Measurements from ENCODE around the gene ING4. TPM values are rescaled to one million over a fixed set of nuclear protein-coding genes. Genes with fewer than 3 reads are reported as not detected.

ING4 gene
- total RNA-seq, 1 donor from 2014 or later, result 45.7 TPM

GRCh38 chr12:6606331-6607131 is 56.4 kb downstream of the ING4 start:
- no peaks in the 10 kb centered on the region for H3K27me3 ChIP-seq
- H3K4me3 ChIP-seq, result peak overlapping the region; percentile 78 to 100
- H3K27ac ChIP-seq, result peak overlapping the region; percentile 99
- peaks cover 45% of the 10 kb centered on the region for H3K4me1 ChIP-seq
- intact Hi-C loops (cut with DNase I), result no loop called here
- no peaks in the 10 kb centered on the region for H3K9me3 ChIP-seq
- DNase-seq (ENCODE audit: extremely low spot score in 2 of 2), result no peak
- TF ChIP-seq POLR2AphosphoS5 (IDR thresholded peaks at IDR 0.05; ENCODE audit: insufficient read depth in 1 of 2, low read depth in 1 of 2) (peak in 1 of 2 donors; percentile 64), CTCF (IDR thresholded peaks at IDR 0.05) (no peak)
- H3K36me3 ChIP-seq, result peaks cover 0 to 8% of the 10 kb centered on the region in 2 donors

GRCh38 chr12:6605421-6606330 is 57.2 kb downstream of the ING4 start:
- Histone ChIP-seq H3K27me3 (no peaks in the 10 kb centered on the region), H3K9me3 (no peaks in the 10 kb centered on the region), H3K4me3 (peak overlapping the region; percentile 78 to 100), H3K27ac (peak overlapping the region; percentile 99), H3K4me1 (peaks cover 43% of the 10 kb centered on the region), H3K36me3 (peaks cover 6 to 17% of the 10 kb centered on the region in 2 donors)
- intact Hi-C loops (cut with DNase I), result no loop called here
- no peak for TF ChIP-seq POLR2A (IDR thresholded peaks at IDR 0.05)
- no peak for DNase-seq (ENCODE audit: extremely low spot score in 2 of 2)

GRCh38 chr12:6604259-6605029 is 58.5 kb downstream of the ING4 start:
- Histone ChIP-seq H3K36me3 (peaks cover 10 to 29% of the 10 kb centered on the region in 2 donors), H3K4me3 (peak overlapping the region; percentile 27 to 100), H3K9me3 (no peaks in the 10 kb centered on the region), H3K4me1 (peaks cover 43% of the 10 kb centered on the region), H3K27me3 (no peaks in the 10 kb centered on the region), H3K27ac (peak overlapping the region; percentile 99)
- TF ChIP-seq POLR2AphosphoS5 (IDR thresholded peaks at IDR 0.05; ENCODE audit: insufficient read depth in 1 of 2, low read depth in 1 of 2) (no peak), CTCF (IDR thresholded peaks at IDR 0.05) (no peak), POLR2A (IDR thresholded peaks at IDR 0.05) (no peak)
- DNase-seq (ENCODE audit: extremely low spot score in 2 of 2), result no peak
- intact Hi-C loops (cut with DNase I), result no loop called here

GRCh38 chr12:6603095-6603567 is 59.8 kb downstream of the ING4 start:
- DNase-seq (ENCODE audit: extremely low spot score in 2 of 2), result no peak
- TF ChIP-seq POLR2AphosphoS5 (IDR thresholded peaks at IDR 0.05; ENCODE audit: insufficient read depth in 1 of 2, low read depth in 1 of 2) (no peak), CTCF (IDR thresholded peaks at IDR 0.05) (no peak), POLR2A (IDR thresholded peaks at IDR 0.05) (no peak)
- Histone ChIP-seq H3K4me3 (peak overlapping the region in 1 of 2 donors; percentile 27), H3K36me3 (peaks cover 20 to 42% of the 10 kb centered on the region in 2 donors), H3K27me3 (no peaks in the 10 kb centered on the region), H3K27ac (peak overlapping the region; percentile 99), H3K4me1 (peaks cover 43% of the 10 kb centered on the region), H3K9me3 (no peaks in the 10 kb centered on the region)
- intact Hi-C loops (cut with DNase I), result no loop called here

- Histone ChIP-seq H3K36me3 (peaks cover 26 to 48% of the 10 kb centered on the region in 2 donors), H3K9me3 (no peaks in the 10 kb centered on the region), H3K27ac (peak overlapping the region; percentile 99), H3K27me3 (no peaks in the 10 kb centered on the region), H3K4me1 (peaks cover 43% of the 10 kb centered on the region), H3K4me3 (no peak overlapping the region)
- intact Hi-C loops (cut with DNase I), result no loop called here
- no peak for DNase-seq (ENCODE audit: extremely low spot score in 2 of 2)
- TF ChIP-seq POLR2A (IDR thresholded peaks at IDR 0.05), result no peak
- TF ChIP-seq CTCF (IDR thresholded peaks at IDR 0.05), result no peak
- TF ChIP-seq POLR2AphosphoS5 (IDR thresholded peaks at IDR 0.05; ENCODE audit: insufficient read depth in 1 of 2, low read depth in 1 of 2), result no peak
These were observed 60.4 kb downstream of the ING4 start for GRCh38 chr12:6602526-6602925.
